HG03066 (cell line): ENCODE data around the gene PCDHGA9.
"Not testable (repeated sequence)": the region's sequence is repeated elsewhere in the genome, so short reads cannot be mapped to it uniquely, and the experiment has no call there.

Experiments
- ATAC-seq: cut with Tn5 transposase; IDR thresholded peaks from one replicate; pipeline ENCODE4 v1.9.1; 2021; ENCODE audit warnings: low read depth; ENCODE audit not compliant: unreplicated experiment

Gene PCDHGA9

DNA sequence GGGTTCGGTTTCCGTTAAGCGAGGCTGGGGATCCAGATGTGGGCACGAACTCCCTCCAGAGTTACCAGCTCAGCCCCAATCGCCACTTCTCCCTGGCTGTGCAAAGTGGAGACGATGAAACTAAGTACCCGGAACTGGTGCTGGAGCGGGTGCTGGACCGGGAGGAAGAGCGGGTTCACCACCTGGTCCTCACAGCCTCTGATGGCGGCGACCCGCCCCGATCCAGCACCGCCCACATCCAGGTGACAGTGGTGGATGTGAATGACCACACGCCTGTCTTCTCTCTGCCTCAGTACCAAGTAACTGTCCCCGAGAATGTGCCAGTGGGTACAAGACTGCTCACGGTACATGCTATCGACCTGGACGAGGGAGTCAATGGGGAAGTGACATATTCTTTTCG lies 19.2 kb upstream of the PCDHGA9 start:
- ATAC-seq = no peak

DNA sequence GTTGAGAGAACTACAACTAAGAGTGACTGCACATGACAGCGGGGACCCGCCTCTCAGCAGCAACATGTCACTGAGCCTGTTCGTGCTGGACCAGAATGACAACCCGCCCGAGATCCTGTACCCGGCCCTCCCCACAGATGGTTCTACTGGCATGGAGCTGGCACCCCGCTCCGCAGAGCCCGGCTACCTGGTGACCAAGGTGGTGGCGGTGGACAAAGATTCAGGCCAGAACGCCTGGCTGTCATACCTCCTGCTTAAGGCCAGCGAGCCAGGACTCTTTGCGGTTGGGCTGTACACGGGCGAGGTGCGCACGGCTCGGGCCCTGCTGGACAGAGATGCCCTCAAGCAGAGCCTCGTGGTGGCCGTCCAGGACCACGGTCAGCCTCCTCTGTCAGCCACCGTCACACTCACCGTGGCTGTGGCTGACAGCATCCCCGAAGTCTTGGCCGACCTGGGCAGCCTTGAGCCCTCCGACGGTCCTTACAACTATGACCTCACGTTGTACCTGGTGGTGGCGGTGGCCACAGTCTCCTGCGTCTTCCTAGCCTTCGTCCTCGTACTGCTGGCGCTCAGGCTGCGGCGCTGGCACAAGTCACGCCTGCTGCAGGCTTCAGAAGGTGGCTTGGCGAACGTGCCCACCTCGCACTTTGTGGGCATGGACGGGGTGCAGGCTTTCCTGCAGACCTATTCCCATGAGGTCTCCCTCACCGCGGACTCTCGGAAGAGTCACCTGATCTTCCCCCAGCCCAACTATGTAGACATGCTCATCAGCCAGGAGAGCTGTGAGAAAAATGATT lies 17.9 kb upstream of the PCDHGA9 start:
- no peak for ATAC-seq

DNA sequence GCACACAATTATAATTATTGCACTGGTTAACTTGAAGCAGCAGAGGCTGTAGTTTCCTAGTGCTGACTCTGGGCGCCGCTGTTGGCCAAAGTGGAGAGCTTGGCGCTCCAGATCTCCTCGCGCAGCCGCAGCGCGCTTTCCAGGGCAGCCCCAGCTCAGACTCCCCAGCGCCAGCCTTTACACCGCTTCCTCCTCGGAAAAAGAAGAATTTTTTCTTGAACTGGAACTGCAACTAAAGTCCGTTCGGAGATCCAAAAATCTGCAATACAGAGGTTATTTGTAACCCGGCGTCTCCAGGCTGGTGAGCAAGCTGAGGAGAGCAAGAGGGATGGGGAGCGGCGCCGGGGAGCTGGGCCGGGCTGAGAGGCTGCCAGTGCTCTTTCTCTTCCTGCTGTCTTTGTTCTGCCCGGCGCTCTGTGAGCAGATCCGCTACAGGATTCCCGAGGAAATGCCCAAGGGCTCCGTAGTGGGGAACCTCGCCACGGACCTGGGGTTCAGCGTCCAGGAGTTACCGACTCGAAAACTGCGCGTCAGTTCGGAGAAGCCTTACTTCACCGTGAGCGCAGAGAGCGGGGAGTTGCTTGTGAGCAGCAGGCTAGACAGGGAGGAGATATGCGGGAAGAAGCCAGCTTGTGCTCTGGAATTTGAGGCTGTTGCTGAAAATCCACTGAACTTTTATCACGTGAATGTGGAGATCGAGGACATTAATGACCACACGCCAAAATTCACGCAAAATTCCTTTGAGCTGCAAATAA lies 14.8 kb upstream of the PCDHGA9 start, which contains the start of gene PCDHGB4:
TSS of gene PCDHGB4 (plus strand) at position 142 of the 755 bp plus-strand sequence. CDS start at position 329, 187 bp downstream.
- not testable (repeated sequence) for ATAC-seq

DNA sequence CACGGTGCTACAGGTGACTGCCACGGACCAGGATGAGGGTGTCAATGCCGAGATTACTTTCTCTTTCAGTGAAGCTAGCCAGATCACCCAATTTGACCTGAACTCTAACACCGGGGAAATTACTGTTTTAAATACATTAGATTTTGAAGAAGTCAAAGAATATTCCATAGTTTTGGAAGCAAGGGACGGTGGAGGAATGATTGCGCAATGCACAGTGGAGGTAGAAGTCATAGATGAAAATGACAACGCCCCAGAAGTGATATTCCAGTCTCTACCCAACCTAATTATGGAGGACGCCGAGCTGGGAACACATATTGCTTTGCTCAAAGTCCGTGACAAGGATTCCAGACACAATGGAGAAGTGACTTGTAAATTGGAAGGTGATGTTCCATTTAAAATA lies 13.9 kb upstream of the PCDHGA9 start:
- ATAC-seq = no peak

DNA sequence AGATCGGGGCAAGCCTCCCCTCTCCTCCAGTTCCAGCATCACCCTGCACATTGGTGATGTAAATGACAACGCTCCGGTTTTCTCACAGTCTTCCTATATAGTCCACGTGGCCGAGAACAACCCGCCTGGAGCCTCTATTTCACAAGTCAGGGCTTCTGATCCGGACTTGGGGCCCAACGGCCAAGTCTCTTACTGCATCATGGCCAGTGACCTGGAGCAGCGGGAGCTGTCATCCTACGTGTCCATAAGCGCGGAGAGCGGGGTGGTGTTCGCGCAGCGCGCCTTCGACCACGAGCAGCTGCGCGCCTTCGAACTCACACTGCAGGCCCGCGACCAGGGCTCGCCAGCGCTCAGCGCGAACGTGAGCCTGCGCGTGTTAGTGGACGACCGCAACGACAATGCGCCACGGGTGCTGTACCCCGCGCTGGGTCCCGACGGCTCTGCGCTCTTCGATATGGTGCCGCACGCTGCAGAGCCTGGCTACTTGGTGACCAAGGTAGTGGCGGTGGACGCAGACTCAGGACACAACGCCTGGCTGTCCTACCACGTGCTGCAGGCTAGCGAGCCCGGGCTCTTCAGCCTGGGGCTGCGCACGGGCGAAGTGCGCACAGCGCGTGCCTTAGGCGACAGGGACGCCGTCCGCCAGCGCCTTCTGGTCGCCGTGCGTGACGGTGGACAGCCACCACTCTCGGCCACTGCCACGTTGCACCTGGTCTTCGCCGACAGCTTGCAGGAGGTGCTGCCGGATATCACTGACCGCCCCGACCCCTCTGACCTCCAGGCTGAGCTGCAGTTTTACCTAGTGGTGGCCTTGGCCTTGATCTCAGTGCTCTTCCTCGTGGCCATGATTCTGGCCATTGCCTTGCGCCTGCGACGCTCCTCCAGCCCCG lies 13.2 kb upstream of the PCDHGA9 start:
- no peak for ATAC-seq

DNA sequence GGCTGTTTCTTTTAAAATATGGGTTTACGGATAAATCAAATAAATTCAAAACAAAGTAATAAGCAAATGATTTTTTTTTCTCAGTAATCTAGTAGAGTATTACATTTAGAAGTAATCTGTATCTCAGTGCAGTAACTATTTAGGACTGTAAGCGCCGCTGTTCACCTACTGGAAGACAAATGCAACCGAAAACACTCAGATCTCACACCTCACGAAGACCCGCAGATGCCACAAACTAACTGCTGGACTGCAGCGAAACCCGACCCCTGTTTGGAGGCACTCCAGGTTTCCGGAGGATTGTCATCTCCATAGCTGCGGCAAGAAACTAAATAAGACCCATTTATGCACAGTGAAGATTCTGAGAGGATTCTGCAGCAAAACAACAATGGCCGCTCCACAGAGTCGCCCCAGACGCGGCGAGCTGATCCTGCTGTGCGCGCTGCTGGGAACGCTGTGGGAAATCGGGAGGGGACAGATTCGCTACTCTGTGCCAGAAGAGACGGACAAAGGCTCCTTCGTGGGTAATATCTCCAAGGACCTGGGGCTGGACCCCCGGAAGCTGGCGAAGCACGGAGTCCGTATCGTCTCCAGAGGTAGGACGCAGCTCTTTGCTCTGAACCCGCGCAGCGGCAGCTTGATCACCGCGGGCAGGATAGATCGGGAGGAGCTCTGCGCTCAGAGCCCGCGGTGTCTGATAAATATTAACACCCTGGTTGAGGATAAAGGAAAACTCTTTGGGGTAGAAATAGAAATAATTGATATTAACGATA lies 10.0 kb upstream of the PCDHGA9 start, which contains the start of gene PCDHGA8:
TSS of gene PCDHGA8 (plus strand) at position 205 of the 770 bp plus-strand sequence. CDS start at position 386, 181 bp downstream.
- ATAC-seq = no peak

DNA sequence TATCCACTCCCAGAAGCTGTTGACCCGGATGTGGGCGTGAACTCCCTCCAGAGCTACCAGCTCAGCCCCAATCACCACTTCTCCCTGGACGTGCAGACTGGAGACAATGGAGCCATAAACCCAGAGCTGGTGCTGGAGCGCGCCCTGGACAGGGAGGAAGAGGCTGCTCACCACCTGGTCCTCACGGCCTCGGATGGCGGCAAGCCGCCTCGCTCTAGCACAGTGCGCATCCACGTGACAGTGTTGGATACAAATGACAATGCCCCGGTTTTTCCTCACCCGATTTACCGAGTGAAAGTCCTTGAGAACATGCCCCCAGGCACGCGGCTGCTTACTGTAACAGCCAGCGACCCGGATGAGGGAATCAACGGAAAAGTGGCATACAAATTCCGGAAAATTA lies 9.3 kb upstream of the PCDHGA9 start:
- no peak for ATAC-seq

DNA sequence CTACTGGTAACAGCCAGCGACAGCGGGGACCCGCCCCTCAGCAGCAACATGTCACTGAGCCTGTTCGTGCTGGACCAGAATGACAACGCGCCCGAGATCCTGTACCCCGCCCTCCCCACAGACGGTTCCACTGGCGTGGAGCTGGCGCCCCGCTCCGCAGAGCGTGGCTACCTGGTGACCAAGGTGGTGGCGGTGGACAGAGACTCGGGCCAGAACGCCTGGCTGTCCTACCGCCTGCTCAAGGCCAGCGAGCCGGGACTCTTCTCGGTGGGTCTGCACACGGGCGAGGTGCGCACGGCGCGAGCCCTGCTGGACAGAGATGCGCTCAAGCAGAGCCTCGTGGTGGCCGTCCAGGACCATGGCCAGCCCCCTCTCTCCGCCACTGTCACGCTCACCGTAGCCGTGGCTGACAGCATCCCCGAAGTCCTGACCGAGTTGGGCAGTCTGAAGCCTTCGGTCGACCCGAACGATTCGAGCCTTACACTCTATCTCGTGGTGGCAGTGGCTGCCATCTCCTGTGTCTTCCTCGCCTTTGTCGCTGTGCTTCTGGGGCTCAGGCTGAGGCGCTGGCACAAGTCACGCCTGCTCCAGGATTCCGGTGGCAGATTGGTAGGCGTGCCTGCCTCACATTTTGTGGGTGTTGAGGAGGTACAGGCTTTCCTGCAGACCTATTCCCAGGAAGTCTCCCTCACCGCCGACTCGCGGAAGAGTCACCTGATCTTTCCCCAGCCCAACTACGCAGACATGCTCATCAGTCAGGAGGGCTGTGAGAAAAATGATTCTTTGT lies 8.0 kb upstream of the PCDHGA9 start:
- not testable (repeated sequence) for ATAC-seq

DNA sequence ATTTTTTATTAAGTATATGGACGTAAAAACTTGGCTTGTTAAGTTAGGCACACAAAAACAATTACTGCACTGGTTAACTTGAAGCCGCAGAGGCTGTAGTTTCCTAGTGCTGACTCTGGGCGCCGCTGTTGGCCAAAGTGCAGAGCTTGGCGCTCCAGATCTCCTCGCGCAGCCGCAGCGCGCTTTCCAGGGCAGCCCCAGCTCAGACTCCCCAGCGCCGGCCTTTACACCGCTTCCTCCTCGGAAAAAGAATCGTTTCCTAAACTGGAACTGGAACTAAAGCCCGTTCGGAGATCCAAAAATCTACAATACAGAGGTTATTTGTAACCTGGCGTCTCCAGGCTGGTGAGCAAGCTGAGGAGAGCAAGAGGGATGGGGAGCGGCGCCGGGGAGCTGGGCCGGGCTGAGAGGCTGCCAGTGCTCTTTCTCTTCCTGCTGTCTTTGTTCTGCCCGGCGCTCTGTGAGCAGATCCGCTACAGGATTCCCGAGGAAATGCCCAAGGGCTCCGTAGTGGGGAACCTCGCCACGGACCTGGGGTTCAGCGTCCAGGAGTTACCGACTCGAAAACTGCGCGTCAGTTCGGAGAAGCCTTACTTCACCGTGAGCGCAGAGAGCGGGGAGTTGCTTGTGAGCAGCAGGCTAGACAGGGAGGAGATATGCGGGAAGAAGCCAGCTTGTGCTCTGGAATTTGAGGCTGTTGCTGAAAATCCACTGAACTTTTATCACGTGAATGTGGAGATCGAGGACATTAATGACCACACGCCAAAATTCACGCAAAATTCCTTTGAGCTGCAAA lies 4.6 kb upstream of the PCDHGA9 start, which contains the start of gene PCDHGB5:
TSS of gene PCDHGB5 (plus strand) at position 192 of the 796 bp plus-strand sequence. CDS start at position 373, 181 bp downstream.
- ATAC-seq = peak; percentile 72

DNA sequence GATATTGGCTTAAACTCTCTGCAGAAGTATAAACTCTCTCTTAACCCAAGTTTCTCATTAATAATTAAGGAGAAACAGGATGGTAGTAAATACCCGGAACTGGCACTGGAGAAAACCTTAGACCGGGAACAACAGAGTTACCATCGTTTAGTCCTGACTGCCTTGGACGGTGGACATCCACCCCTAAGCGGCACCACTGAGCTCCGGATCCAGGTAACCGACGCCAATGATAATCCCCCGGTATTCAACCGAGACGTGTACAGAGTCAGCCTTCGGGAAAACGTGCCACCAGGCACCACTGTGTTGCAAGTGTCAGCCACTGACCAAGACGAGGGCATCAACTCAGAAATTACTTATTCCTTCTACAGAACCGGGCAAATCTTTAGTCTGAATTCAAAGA lies 4.0 kb upstream of the PCDHGA9 start:
- no peak for ATAC-seq

DNA sequence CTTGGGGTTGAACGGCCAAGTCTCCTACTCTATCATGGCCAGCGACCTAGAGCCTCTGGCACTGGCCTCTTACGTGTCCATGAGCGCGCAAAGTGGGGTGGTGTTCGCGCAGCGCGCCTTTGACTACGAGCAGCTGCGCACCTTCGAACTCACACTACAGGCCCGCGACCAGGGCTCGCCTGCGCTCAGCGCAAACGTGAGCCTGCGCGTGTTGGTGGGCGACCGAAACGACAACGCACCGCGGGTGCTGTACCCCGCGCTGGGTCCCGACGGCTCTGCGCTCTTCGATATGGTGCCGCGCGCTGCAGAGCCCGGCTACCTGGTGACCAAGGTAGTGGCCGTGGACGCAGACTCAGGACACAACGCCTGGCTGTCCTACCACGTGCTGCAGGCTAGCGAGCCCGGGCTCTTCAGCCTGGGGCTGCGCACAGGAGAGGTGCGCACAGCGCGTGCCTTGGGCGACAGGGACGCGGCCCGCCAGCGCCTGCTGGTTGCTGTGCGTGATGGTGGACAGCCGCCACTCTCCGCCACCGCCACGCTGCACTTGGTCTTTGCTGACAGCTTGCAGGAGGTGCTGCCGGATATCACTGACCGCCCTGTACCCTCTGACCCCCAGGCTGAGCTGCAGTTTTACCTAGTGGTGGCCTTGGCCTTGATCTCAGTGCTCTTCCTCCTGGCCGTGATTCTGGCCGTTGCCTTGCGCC lies 2.9 kb upstream of the PCDHGA9 start:
- no peak for ATAC-seq

DNA sequence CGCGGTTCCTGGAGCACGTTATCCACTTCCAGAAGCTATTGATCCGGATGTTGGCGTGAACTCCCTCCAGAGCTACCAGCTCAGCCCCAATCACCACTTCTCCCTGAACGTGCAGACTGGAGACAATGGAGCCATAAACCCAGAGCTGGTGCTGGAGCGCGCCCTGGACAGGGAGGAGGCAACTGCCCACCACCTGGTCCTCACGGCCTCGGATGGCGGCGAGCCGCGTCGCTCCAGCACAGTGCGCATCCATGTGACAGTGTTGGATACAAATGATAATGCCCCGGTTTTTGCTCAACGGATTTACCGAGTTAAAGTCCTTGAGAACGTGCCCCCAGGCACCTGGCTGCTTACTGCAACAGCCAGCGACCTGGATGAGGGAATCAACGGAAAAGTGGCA lies 809 bp downstream of the PCDHGA9 start:
- ATAC-seq = no peak

DNA sequence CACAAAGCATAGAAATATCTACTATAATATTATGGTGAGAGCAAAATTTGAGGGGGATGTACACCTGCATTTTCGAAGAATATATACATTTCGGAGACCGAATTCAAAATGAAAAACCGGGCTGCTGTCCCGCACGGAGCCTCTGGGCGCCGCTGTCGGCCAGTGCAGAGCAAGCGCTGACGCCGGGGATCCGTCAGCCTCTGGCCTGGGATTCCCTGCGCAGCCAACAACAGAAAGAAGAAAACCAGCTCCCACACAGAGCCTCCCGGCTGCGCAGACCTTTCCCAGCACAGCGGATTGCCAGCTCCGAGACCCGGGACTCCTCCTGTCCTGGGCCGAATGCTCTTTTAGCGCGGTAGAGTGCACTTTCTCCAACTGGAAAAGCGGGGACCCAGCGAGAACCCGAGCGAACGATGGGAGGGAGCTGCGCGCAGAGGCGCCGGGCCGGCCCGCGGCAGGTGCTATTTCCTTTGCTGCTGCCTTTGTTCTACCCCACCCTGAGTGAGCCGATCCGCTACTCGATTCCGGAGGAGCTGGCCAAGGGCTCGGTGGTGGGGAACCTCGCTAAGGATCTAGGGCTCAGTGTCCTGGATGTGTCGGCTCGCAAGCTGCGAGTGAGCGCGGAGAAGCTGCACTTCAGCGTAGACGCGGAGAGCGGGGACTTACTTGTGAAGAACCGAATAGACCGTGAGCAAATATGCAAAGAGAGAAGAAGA lies 5.4 kb downstream of the PCDHGA9 start, which contains the start of gene PCDHGB6:
TSS of gene PCDHGB6 (plus strand) at position 232 of the 716 bp plus-strand sequence. CDS start at position 414, 182 bp downstream.
- ATAC-seq = not testable (repeated sequence)

DNA sequence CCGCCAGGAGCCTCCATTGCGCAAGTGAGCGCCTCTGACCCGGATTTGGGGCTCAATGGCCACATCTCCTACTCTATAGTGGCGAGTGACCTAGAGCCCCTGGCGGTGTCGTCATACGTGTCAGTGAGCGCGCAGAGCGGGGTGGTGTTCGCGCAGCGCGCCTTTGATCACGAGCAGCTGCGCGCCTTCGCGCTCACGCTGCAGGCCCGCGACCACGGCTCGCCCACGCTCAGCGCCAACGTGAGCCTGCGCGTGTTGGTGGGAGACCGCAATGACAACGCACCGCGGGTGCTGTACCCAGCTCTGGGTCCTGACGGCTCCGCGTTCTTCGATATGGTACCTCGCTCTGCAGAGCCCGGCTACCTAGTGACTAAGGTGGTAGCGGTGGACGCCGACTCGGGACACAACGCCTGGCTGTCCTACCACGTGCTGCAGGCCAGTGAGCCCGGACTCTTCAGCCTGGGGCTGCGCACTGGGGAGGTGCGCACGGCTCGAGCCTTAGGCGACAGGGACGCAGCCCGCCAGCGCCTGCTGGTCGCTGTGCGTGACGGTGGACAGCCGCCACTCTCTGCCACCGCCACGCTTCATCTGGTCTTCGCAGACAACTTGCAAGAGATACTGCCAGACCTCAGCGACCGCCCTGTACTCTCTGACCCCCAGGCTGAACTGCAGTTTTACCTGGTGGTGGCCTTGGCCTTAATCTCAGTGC lies 7.2 kb downstream of the PCDHGA9 start:
- ATAC-seq = no peak

DNA sequence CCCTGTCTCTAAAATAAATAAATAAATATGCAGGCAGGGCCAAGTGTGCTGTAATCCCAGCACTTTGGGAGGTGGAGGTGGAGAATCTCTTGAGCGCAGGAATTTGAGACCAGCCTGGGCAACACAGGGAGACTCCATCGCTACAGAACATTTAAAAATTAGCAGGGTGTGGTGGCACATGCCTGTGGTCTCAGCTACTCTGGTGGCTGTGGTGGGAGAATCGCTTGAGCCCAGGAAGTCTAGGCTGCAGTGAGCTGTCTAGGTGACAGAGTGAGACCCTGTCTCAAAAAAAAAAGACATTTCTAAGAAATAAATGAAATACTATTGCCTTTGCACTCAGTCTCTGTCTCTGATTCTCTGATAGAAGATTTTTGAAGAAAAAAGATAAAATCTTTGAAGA lies 9.0 kb downstream of the PCDHGA9 start:
- no peak for ATAC-seq

DNA sequence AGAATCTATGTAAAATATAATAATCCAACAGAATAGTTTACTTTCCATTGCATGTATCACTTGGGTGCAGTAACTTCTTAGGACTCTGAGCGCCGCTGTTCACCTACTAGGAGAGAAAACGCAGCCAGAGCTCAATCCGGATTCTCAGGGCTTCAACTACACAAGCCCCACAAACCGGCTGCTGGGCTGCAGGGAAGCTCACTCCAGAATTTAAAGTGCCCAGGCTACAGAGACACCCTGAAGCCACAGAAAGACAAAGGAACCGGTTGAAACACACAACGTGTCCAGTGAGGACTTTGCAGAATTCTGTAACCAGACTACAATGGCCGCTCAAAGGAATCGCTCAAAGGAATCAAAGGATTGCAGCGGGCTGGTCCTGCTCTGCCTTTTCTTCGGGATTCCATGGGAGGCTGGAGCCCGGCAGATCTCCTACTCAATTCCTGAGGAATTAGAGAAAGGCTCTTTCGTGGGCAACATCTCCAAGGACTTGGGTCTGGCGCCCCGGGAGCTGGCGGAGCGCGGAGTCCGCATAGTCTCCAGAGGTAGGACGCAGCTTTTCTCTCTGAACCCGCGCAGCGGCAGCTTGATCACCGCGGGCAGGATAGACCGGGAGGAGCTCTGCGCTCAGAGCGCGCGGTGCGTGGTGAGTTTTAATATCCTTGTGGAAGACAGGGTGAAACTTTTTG lies 10.4 kb downstream of the PCDHGA9 start, which contains the start of gene PCDHGA10:
TSS of gene PCDHGA10 (plus strand) at position 134 of the 686 bp plus-strand sequence. CDS start at position 323, 189 bp downstream.
- ATAC-seq = peak; percentile 82
